Hepatocyte (in vitro differentiated cells): ENCODE data around the gene GSTM5.

Experiments used
- EZH2 ChIP-seq: fragments of 200-600 bp; sonication (generic); IDR thresholded peaks from 2 replicates; pipeline ENCODE4 v1.6.1; 2016; ENCODE audit warnings: antibody characterized with exemption, mild to moderate bottlenecking, borderline replicate concordance
- EZH2phosphoT487 ChIP-seq: fragments of 200-600 bp; sonication (generic); IDR thresholded peaks from one replicate; pipeline ENCODE4 v1.6.1; 2018; ENCODE audit warnings: antibody characterized with exemption, mild to moderate bottlenecking, low read depth, moderate library complexity; ENCODE audit not compliant: unreplicated experiment, severe bottlenecking
- TF ChIP-seq, protein P1 (sequence below): fragments of 200-600 bp; sonication (generic); IDR thresholded peaks from 2 replicates; pipeline ENCODE4 v1.5.1; 2016; ENCODE audit warnings: antibody characterized with exemption, mild to moderate bottlenecking; ENCODE audit not compliant: poor library complexity

GRCh38 chr1:109754738-109755137, 42.7 kb downstream of the GSTM5 start:
- no peak for TF ChIP-seq EZH2
- TF ChIP-seq, protein P1, sequence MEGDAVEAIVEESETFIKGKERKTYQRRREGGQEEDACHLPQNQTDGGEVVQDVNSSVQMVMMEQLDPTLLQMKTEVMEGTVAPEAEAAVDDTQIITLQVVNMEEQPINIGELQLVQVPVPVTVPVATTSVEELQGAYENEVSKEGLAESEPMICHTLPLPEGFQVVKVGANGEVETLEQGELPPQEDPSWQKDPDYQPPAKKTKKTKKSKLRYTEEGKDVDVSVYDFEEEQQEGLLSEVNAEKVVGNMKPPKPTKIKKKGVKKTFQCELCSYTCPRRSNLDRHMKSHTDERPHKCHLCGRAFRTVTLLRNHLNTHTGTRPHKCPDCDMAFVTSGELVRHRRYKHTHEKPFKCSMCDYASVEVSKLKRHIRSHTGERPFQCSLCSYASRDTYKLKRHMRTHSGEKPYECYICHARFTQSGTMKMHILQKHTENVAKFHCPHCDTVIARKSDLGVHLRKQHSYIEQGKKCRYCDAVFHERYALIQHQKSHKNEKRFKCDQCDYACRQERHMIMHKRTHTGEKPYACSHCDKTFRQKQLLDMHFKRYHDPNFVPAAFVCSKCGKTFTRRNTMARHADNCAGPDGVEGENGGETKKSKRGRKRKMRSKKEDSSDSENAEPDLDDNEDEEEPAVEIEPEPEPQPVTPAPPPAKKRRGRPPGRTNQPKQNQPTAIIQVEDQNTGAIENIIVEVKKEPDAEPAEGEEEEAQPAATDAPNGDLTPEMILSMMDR: no peak
- no peak for TF ChIP-seq EZH2phosphoT487
